ENCODE results near the gene ILKAP.

GRCh38 chr2:238155051-238155760, 48.3 kb downstream of the ILKAP start:
- TF ChIP-seq POLR2AphosphoS5 (IDR thresholded peaks at IDR 0.05) (no peak), CTCF (IDR thresholded peaks at IDR 0.05; ENCODE audit: poor library complexity, severe bottlenecking) (no peak), EZH2 (IDR thresholded peaks at IDR 0.05; ENCODE audit: borderline replicate concordance, insufficient read depth, low read length, poor library complexity, severe bottlenecking) (no peak), REST (IDR thresholded peaks at IDR 0.05; ENCODE audit: borderline replicate concordance) (no peak), EP300 (conservative IDR thresholded peaks at IDR 0.05; ENCODE audit: poor library complexity, severe bottlenecking) (no peak), TAF1 (IDR thresholded peaks at IDR 0.05; ENCODE audit: low read depth) (no peak), MXI1 (conservative IDR thresholded peaks at IDR 0.05; ENCODE audit: poor library complexity, severe bottlenecking) (no peak)
